NCI-H2171 (cell line): Measurements from ENCODE around the gene FAM25C.
"Not testable (repeated sequence)": the region's sequence is repeated elsewhere in the genome, so short reads cannot be mapped to it uniquely, and the experiment has no call there.

Source experiments
- DNase-seq: peaks from one replicate; lab custom pipeline; 2025; lab: John Stamatoyannopoulos, UW

Gene FAM25C

DNA sequence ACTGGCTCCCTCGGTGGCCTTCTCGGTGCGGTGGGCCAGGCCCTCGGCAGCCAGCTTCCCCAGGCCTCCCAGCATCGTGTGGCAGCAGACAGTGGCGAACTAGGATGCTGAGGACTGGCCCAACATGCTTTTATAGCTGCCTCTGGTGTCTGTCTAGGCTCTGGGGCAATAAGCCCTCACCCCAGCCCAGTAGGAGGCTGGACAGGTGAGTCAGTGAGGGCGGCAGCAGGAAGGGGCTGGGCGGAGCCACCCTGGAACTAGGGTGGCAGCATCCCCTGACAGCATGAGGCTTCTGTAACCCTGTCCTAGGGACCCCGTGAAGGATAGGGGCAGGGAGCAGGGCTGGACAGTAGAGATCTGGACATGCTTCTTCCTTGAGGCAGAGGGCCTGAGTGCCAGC is at the start of gene FAM25C:
Gene FAM25C, minus strand, starts transcription at position 101 of the 400 bp plus-strand sequence. Its CDS starts 26 bp downstream, at position 75.
- DNase-seq, result not testable (repeated sequence)

GRCh38 chr10:48044557-48044956 is 45.0 kb upstream of the FAM25C start:
- not testable (repeated sequence) for DNase-seq

GRCh38 chr10:48031390-48031789 is 31.8 kb upstream of the FAM25C start:
- DNase-seq, result not testable (repeated sequence)

- not testable (repeated sequence) for DNase-seq
Observed at GRCh38 chr10:48002306-48002705, 2.7 kb upstream of the FAM25C start.

GRCh38 chr10:47994045-47994444 is 5.5 kb downstream of the FAM25C start:
- DNase-seq, result not testable (repeated sequence)

GRCh38 chr10:47992560-47992959 is 7.0 kb downstream of the FAM25C start:
- DNase-seq, result not testable (repeated sequence)

DNA sequence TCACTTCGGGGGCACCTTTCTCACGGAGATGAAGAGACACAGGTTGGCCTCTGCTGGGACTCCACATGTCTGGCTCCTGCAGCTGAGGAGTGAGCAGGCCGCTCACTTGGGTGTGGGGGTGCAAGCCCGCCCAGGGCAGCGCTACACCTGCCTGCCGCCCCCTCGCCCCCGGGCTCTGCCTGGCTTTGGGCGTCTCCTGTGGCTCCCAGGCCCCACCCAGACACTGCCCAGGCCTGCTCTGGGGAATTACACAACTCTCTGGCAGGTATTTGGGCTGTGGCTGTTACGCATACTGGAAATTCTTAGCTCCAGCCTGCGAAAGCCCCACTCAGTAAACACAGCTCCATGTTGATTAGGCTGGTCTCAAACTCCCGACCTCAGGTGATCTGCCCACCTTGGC is 7.9 kb downstream of the FAM25C start:
- DNase-seq, result not testable (repeated sequence)

DNA sequence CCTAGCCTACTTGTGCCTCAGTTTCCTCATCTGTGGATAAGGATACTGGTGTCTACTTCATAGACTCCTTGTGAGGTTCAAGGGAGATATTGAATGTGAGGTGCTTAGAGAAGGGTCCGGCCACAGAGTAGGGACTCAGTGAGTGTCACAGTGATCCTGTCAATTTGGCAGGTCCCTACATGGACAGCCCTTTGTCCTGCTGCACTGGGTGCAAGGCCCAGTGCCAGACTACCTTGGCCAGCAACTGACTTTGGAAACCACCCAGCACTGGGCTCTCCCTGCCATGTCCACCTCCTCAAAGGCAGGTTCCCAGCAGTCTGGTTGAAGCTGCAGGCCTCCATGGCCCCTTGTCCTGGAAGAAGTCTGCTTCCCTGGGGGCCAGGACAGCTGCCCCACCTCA is 9.5 kb downstream of the FAM25C start:
- not testable (repeated sequence) for DNase-seq

GRCh38 chr10:47989542-47989950 is 10.0 kb downstream of the FAM25C start:
- DNase-seq, result not testable (repeated sequence)

GRCh38 chr10:47988718-47989541 is 10.7 kb downstream of the FAM25C start:
- not testable (repeated sequence) for DNase-seq

DNA sequence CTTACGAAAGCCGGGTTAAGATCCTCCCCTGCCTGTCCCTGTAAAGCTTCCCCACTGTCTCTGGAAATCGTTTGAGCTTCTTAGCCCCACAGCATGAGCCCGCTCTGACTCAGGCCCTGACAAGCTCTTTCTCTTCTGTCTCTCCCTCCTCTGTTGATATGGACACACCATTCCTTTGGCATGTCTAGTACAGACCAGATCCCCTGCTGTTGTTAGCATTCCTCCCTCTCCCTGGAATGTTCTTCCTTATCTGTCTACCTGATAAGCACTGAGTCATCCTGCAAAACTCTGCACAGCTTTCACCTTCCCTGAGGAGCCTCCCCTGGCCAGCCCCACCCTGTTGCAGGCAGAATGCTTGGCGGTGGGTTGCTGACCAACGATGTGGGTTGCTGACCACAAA is 11.6 kb downstream of the FAM25C start:
- not testable (repeated sequence) for DNase-seq

GRCh38 chr10:47986413-47987230 is 13.0 kb downstream of the FAM25C start:
- DNase-seq, result not testable (repeated sequence)

GRCh38 chr10:47975409-47975808 is 24.2 kb downstream of the FAM25C start:
- DNase-seq, result not testable (repeated sequence)

- not testable (repeated sequence) for DNase-seq
Observed at GRCh38 chr10:47973131-47973530, 26.5 kb downstream of the FAM25C start.

DNA sequence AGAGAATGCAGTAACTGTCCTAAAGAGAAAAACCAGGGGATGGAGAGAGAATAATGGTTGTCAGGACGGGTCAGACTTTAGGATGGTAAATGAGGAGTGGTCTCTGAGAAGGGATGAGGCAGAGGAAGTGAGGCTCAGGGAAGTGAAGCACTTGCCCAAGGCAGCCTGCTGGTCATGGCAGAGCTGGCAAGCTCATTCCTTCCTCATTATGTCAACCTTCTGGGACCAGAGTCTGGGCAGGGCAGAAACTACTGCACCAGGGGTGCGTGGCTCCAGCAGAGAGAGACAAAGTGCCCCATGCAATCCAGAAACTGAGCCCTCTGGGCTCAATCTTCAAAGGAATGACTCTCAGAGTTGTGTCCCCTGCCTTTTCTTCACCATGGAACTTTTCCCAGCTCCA is 27.5 kb downstream of the FAM25C start:
- not testable (repeated sequence) for DNase-seq

DNA sequence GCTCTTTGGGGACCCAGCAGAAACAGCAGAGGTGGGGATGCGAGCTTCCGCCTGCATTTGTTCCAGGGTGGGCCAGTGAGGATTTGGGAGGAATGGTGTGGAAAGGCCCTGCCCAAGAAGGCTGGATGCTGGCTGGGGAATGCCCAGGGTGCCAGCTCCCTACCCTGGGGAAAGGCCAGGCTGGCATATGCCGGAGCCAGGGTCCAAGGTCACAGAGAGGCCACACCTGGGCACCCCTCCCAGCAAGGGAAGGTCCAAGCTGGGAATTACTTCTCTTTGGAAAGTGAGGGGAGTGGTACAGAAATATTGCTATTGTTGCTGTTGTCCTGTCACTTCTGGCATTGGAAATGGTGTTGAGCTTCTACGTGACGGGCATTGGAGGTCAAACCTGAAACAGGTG is 28.0 kb downstream of the FAM25C start:
- not testable (repeated sequence) for DNase-seq

GRCh38 chr10:47970047-47970446 is 29.5 kb downstream of the FAM25C start:
- not testable (repeated sequence) for DNase-seq

DNA sequence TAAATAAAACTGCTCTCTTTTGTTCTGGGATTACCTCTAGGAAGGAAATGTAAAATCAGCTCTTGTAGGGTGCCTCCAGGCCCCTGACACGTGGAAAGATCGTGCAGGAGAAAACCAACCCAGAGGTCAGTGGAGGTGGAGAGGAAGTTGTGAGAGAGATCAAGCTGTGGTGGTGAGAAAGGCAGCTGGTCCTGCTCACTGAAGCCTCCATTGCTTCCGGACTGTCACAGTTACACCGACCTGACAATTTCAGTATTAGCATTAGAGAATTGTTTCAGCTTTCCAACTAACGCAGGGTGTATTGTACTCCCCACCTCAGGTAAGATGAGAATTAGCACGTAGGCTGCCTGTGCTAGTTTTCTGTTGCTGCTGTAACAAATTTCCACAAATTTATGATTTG is 30.6 kb downstream of the FAM25C start:
- not testable (repeated sequence) for DNase-seq

GRCh38 chr10:47964280-47965063 is 35.1 kb downstream of the FAM25C start:
- not testable (repeated sequence) for DNase-seq

DNA sequence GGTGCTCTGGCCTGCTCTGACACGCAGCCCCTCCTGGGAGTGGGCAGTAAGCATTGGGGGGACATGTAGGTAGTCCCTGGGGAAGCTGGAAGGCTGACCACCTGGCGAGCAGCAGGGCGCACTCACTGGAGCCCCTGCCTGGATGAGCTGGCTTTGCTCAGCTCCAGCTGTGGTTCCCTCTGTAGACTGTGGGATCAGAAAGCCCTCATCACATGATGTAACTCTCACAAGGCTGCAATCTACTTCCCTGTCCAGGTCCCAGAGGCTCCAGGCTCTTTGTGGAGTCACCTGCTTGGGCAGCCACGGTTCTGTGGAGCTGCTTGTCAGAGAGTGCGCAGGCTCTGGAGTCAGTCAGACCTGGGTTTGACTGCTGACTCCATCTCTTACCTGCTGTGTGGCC is 36.8 kb downstream of the FAM25C start:
- not testable (repeated sequence) for DNase-seq

DNA sequence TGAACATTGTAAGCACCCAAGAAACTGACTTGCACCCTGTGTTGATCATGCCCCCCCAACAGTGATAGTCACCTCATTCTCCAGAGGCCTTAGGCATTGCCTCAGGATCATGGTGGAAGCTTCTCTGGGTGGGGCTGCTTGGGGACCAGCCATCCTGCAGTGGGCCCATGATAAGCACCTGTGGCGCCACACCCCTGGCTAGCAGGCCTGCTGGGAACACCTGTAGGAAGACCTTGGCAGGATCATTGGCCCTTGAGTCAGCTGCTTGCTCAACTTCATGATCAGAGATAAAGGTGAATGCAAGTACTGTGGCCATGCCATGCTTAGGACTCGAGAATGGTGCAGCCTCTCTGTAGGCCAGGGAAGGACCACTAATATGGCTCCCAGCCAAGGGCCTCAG is 38.9 kb downstream of the FAM25C start:
- not testable (repeated sequence) for DNase-seq

DNA sequence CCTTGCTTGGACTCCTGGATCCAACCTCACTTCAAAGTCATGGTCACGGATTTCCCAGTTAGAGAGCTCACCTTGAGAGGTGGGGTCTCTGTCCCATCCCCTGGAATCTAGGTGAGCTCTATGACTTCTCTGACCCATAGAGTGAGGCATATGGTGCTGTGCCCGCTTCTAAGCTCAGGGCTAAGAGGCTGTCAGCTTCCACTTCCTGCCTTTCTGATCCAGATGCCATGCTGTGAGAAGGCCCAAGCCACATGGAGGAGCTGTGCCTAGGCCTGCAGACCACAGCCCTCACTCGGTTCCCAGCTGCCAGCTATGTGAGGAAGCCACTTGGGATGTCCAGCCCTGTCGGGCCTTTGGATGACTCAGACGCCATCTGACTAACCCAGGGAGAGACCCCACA is 39.9 kb downstream of the FAM25C start:
- not testable (repeated sequence) for DNase-seq
